Fibroblast of lung (primary cell): ENCODE data around the gene SOX30. TPM values are rescaled to one million over a fixed set of nuclear protein-coding genes. Genes with fewer than 3 reads are reported as not detected.

Experiments used
- DNase-seq, 2 donors: peaks; one replicate each; pipeline versions ENCODE4 v3.0.0 to v3.0.0-alpha.2; 2010; ENCODE audit warnings: low read depth in 2 of 2
- H2AFZ ChIP-seq: 2 replicates; pipeline ENCODE4 v1.5.1; 2012; ENCODE audit warnings: low read length, control low read depth, inconsistent platforms
- H3K27ac ChIP-seq: 2 replicates; pipeline ENCODE4 v1.5.1; 2011; ENCODE audit warnings: low read length, control low read depth; ENCODE audit not compliant: insufficient read depth
- H3K27me3 ChIP-seq: 2 replicates; pipeline ENCODE4 v1.5.1; 2011; ENCODE audit warnings: mild to moderate bottlenecking, low read length; ENCODE audit not compliant: control insufficient read depth, insufficient read depth
- H3K36me3 ChIP-seq: 2 replicates; pipeline ENCODE4 v1.5.1; 2011; ENCODE audit warnings: low read length; ENCODE audit not compliant: control insufficient read depth, insufficient read depth
- H3K4me1 ChIP-seq: 2 replicates; pipeline ENCODE4 v1.5.1; 2011; ENCODE audit warnings: low read length; ENCODE audit not compliant: control insufficient read depth, insufficient read depth; ENCODE audit errors: extremely low read depth
- H3K4me2 ChIP-seq: 2 replicates; pipeline ENCODE4 v1.5.1; 2011; ENCODE audit warnings: low read length, control low read depth; ENCODE audit not compliant: insufficient read depth; ENCODE audit errors: extremely low read depth
- H3K4me3 ChIP-seq, 4 experiments: fragments of 200-600 bp in 1 of 4; sonication (generic) in 1 of 4; replicated peaks in 1 of 4; 2 replicates each; pipeline ENCODE4 v1.5.1; 2011 to 2016; ENCODE audit warnings: low read length in 4 of 4, low read depth in 3 of 4, mild to moderate bottlenecking in 3 of 4, control low read depth in 2 of 4, inconsistent platforms in 1 of 4, mixed read lengths in 1 of 4; ENCODE audit not compliant: insufficient read depth in 1 of 4; ENCODE audit errors: control extremely low read depth in 1 of 4
- H3K79me2 ChIP-seq: 2 replicates; pipeline ENCODE4 v1.5.1; 2012; ENCODE audit warnings: mild to moderate bottlenecking, low read length, inconsistent platforms; ENCODE audit not compliant: control insufficient read depth, insufficient read depth
- H3K9ac ChIP-seq: 2 replicates; pipeline ENCODE4 v1.5.1; 2011; ENCODE audit warnings: mild to moderate bottlenecking, low read length, control low read depth; ENCODE audit not compliant: insufficient read depth
- H3K9me3 ChIP-seq: 2 replicates; pipeline ENCODE4 v1.5.1; 2012; ENCODE audit warnings: low read depth, low read length; ENCODE audit not compliant: control insufficient read depth, insufficient read depth
- H4K20me1 ChIP-seq: 2 replicates; pipeline ENCODE4 v1.5.1; 2011; ENCODE audit warnings: low read length; ENCODE audit not compliant: control insufficient read depth, insufficient read depth; ENCODE audit errors: extremely low read depth
- EZH2 ChIP-seq: IDR thresholded peaks from 2 replicates; pipeline ENCODE4 v1.5.1; 2012; ENCODE audit warnings: low read length, control low read depth, mild to moderate bottlenecking; ENCODE audit errors: missing control alignments
- polyA plus RNA-seq, 2 donors: library from polyadenylated mRNA; depleted of rRNA in 1 of 2; stranded (reverse) in 1 of 2; unstranded in 1 of 2; fragments of >200 nt; gene quantifications; 2 replicates each; pipeline ENCODE4 v1.2.1, GENCODE V29; 2011 to 2012; ENCODE audit warnings: missing spikeins in 1 of 2
- total RNA-seq: library from RNA; depleted of rRNA; stranded (reverse); fragments of >200 nt; gene quantifications from 2 replicates; pipeline ENCODE4 v1.2.1, GENCODE V29; 2014
- TF ChIP-seq, protein P1 (sequence below), 2 donors: IDR thresholded peaks in 1 of 2; conservative IDR thresholded peaks in 1 of 2; 1 replicate in 1 of 2; 2 replicates in 1 of 2; pipeline ENCODE4 v1.5.1; 2011 to 2012; ENCODE audit warnings: low read length in 2 of 2, control low read depth in 1 of 2, inconsistent platforms in 1 of 2, low read depth in 1 of 2, mild to moderate bottlenecking in 1 of 2

Gene SOX30
- total and polyA plus RNA-seq, 2 donors (not counting 1 experiment from before 2014, with no cell fraction given), result 0.02 TPM; not detected in 1

GRCh38 chr5:157606046-157606445 lies 46.2 kb downstream of the SOX30 start:
- Histone ChIP-seq H4K20me1 (no peaks in the 10 kb centered on the region), H3K4me3 (no peak overlapping the region), H3K79me2 (no peaks in the 10 kb centered on the region), H3K27ac (no peak overlapping the region), H2AFZ (no peak overlapping the region), H3K9ac (no peak overlapping the region), H3K27me3 (no peaks in the 10 kb centered on the region), H3K36me3 (no peaks in the 10 kb centered on the region), H3K4me2 (no peak overlapping the region), H3K4me1 (peaks cover 5% of the 10 kb centered on the region), H3K9me3 (no peaks in the 10 kb centered on the region)
- no peak for DNase-seq
- TF ChIP-seq, protein P1, sequence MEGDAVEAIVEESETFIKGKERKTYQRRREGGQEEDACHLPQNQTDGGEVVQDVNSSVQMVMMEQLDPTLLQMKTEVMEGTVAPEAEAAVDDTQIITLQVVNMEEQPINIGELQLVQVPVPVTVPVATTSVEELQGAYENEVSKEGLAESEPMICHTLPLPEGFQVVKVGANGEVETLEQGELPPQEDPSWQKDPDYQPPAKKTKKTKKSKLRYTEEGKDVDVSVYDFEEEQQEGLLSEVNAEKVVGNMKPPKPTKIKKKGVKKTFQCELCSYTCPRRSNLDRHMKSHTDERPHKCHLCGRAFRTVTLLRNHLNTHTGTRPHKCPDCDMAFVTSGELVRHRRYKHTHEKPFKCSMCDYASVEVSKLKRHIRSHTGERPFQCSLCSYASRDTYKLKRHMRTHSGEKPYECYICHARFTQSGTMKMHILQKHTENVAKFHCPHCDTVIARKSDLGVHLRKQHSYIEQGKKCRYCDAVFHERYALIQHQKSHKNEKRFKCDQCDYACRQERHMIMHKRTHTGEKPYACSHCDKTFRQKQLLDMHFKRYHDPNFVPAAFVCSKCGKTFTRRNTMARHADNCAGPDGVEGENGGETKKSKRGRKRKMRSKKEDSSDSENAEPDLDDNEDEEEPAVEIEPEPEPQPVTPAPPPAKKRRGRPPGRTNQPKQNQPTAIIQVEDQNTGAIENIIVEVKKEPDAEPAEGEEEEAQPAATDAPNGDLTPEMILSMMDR (conservative IDR thresholded peaks at IDR 0.05 in 1 of 2, IDR thresholded peaks at IDR 0.05 in 1 of 2; ENCODE audit: low read depth in 1 of 2, low read length in 2 of 2), result no peak
- no peak for TF ChIP-seq EZH2

DNA sequence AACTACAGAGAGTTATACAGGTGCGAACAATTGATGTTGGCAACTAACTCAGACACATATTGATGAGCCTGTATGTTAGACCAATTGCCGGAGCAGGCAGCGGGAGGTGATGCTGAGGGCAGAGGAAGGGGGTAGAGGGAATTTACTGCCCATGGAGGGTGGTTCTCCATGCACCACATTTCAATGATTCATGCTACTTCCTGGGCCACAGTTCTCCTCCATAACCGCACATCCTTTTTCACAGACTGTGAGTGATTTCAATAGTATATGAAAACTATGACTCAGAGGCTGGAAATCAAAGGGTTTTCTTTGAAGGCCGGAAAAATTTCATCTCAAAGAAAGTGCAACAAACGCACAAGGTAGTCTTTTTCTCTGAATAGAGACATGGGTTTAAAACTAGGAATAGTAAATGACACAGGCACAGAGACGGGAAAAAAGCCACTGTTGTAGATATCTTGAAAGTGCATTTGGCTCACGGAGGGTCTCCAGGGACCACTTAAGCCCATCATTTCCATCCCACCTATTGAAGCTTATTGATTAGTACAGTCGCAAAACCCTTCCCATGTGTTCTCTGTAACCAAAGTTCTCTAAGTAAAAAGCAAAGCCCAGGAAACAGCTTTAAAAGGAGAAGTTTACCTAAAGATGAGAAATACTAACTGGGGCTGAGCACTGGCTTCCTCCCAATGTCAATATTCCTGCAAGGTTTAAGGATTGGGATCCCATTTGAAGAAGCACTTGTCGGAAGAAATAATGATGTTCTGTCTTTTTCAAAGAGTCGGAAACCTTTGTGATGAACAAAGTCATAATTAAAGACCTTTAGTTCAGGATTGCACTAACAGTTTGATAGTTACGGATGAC lies 48.7 kb downstream of the SOX30 start:
- H3K4me3 ChIP-seq, result no peak overlapping the region
- no peaks in the 10 kb centered on the region for H3K9me3 ChIP-seq
- no peaks in the 10 kb centered on the region for H3K36me3 ChIP-seq
- peak overlapping the region; percentile 46 for H3K4me2 ChIP-seq
- peak; percentile 82 to 98 for DNase-seq
- no peaks in the 10 kb centered on the region for H3K27me3 ChIP-seq
- no peak for TF ChIP-seq EZH2
- TF ChIP-seq, protein P1 (conservative IDR thresholded peaks at IDR 0.05 in 1 of 2, IDR thresholded peaks at IDR 0.05 in 1 of 2; ENCODE audit: low read depth in 1 of 2, low read length in 2 of 2), result no peak
- peaks cover 5% of the 10 kb centered on the region for H3K4me1 ChIP-seq
- no peaks in the 10 kb centered on the region for H4K20me1 ChIP-seq
- H3K79me2 ChIP-seq, result no peaks in the 10 kb centered on the region
- H3K27ac ChIP-seq, result no peak overlapping the region
- no peak overlapping the region for H2AFZ ChIP-seq
- H3K9ac ChIP-seq, result no peak overlapping the region

GRCh38 chr5:157602505-157602904 lies 49.7 kb downstream of the SOX30 start:
- Histone ChIP-seq H3K4me1 (peaks cover 5% of the 10 kb centered on the region), H3K4me2 (no peak overlapping the region), H3K79me2 (no peaks in the 10 kb centered on the region), H2AFZ (no peak overlapping the region), H4K20me1 (no peaks in the 10 kb centered on the region), H3K9me3 (no peaks in the 10 kb centered on the region), H3K27me3 (no peaks in the 10 kb centered on the region), H3K27ac (no peak overlapping the region), H3K4me3 (no peak overlapping the region), H3K9ac (no peak overlapping the region), H3K36me3 (no peaks in the 10 kb centered on the region)
- peak in 1 of 2 donors; percentile 69 for DNase-seq
- TF ChIP-seq, protein P1 (conservative IDR thresholded peaks at IDR 0.05 in 1 of 2, IDR thresholded peaks at IDR 0.05 in 1 of 2; ENCODE audit: low read depth in 1 of 2, low read length in 2 of 2), result no peak
- no peak for TF ChIP-seq EZH2
